Measurements from ENCODE around the gene EIF2D. TPM values are rescaled to one million over a fixed set of nuclear protein-coding genes. Genes with fewer than 3 reads are reported as not detected.
A peak's percentile ranks its signal among the peaks of the same experiment; 100 is the strongest.

The EIF2D gene
- total and polyA plus RNA-seq, 2 of the 13 experiments (the other 11 are each of a cell fraction or from before 2014, with no cell fraction given): 45.1 to 64.9 TPM

GRCh38 chr1:206612129-206612876 lies at the start of gene EIF2D (continued):
- TF ChIP-seq RXRB (CRISPR knock-in tag; IDR thresholded peaks at IDR 0.05; ENCODE audit: borderline replicate concordance): peak; percentile 90
- peak; percentile 47; the same call in 1 of the 2 replicates for TF ChIP-seq ZNF263 (CRISPR knock-in tag; IDR thresholded peaks at IDR 0.05)
- peak; percentile 26 for TF ChIP-seq DBP (CRISPR knock-in tag; IDR thresholded peaks at IDR 0.05; ENCODE audit: not compliant biosample characterization)
- no peak for TF ChIP-seq ZNF10 (CRISPR knock-in tag; IDR thresholded peaks at IDR 0.05; ENCODE audit: borderline replicate concordance, low read depth)
- peak; percentile 94 for TF ChIP-seq ZSCAN31 (CRISPR knock-in tag; IDR thresholded peaks at IDR 0.05; ENCODE audit: low read depth)
- TF ChIP-seq ZNF30 (CRISPR knock-in tag; IDR thresholded peaks at IDR 0.05): peak; percentile 63; the same call in 1 of the 2 replicates
- peak; percentile 47; the same call in 1 of the 2 replicates for TF ChIP-seq ARID2 (CRISPR knock-in tag; IDR thresholded peaks at IDR 0.05; ENCODE audit: borderline replicate concordance)
- no peak for TF ChIP-seq RORA (CRISPR knock-in tag; IDR thresholded peaks at IDR 0.05)
- TF ChIP-seq PHF21A (CRISPR knock-in tag; IDR thresholded peaks at IDR 0.05): peak; percentile 91
- no peak for TF ChIP-seq ZBTB1 (CRISPR knock-in tag; IDR thresholded peaks at IDR 0.05; ENCODE audit: borderline replicate concordance)
- TF ChIP-seq ZNF3 (CRISPR knock-in tag; IDR thresholded peaks at IDR 0.05): no peak; the same call in 1 of the 2 replicates
- peak; percentile 84 for TF ChIP-seq NFRKB (IDR thresholded peaks at IDR 0.05)
- TF ChIP-seq SOX13 (IDR thresholded peaks at IDR 0.05): no peak
- peak in 1 of 2 experiments; percentile 74; a peak in 2 of 4 replicates for TF ChIP-seq SOX13 (CRISPR knock-in tag; conservative IDR thresholded peaks at IDR 0.05 in 1 of 2, IDR thresholded peaks at IDR 0.05 in 1 of 2)
- TF ChIP-seq U2AF2 (IDR thresholded peaks at IDR 0.05; ENCODE audit: low read depth, low read length): 0 out of 2 replicates have a peak, but pooled peaks have one; percentile 59
- peak; percentile 68; the same call in 1 of the 2 replicates for TF ChIP-seq ZNF576 (CRISPR knock-in tag; IDR thresholded peaks at IDR 0.05)
- TF ChIP-seq ZNF891 (CRISPR knock-in tag; IDR thresholded peaks at IDR 0.05): 0 out of 2 replicates have a peak, but pooled peaks have one; percentile 91
- TF ChIP-seq ZNF296 (CRISPR knock-in tag; conservative IDR thresholded peaks at IDR 0.05): peak; percentile 80
- no peak for TF ChIP-seq FOXK2 (IDR thresholded peaks at IDR 0.05)
- peak; percentile 51; the same call in 1 of the 2 replicates for TF ChIP-seq ISX (CRISPR knock-in tag; conservative IDR thresholded peaks at IDR 0.05)
- peak; percentile 65; the same call in 1 of the 2 replicates for TF ChIP-seq SRF (IDR thresholded peaks at IDR 0.05; ENCODE audit: low read depth, low read length)
- peak; percentile 81 for TF ChIP-seq HINFP (CRISPR knock-in tag; IDR thresholded peaks at IDR 0.05; ENCODE audit: low read depth)
- peak; percentile 95; the same call in 1 of the 2 replicates for TF ChIP-seq ZNF34 (CRISPR knock-in tag; IDR thresholded peaks at IDR 0.05; ENCODE audit: borderline replicate concordance)
- TF ChIP-seq ZNF879 (CRISPR knock-in tag; IDR thresholded peaks at IDR 0.05): 0 out of 2 replicates have a peak, but pooled peaks have one; percentile 79
- peak; percentile 77 for TF ChIP-seq PTBP1 (IDR thresholded peaks at IDR 0.05; ENCODE audit: low read depth, low read length, poor library complexity, severe bottlenecking)
